H9 (cell line): ENCODE data around the gene UBE4B. TPM values are rescaled to one million over a fixed set of nuclear protein-coding genes. Genes with fewer than 3 reads are reported as not detected.

ENCODE experiments used
- DNase-seq: peaks from one replicate; pipeline ENCODE4 v3.0.0-alpha.2; 2017
- H2AFZ ChIP-seq: one replicate; pipeline ENCODE4 v1.6.1; 2013; ENCODE audit warnings: mild to moderate bottlenecking, low read length, control low read depth, moderate library complexity
- H2AK5ac ChIP-seq: 2 replicates; pipeline ENCODE4 v1.6.1; 2013; ENCODE audit warnings: low read length, control low read depth, mixed read lengths; ENCODE audit not compliant: insufficient read length
- H2BK120ac ChIP-seq: one replicate; pipeline ENCODE4 v1.6.1; 2013; ENCODE audit warnings: low read depth, mild to moderate bottlenecking, low read length, control low read depth, inconsistent platforms; ENCODE audit not compliant: poor library complexity, severe bottlenecking
- H2BK12ac ChIP-seq: 2 replicates; pipeline ENCODE4 v1.6.1; 2013; ENCODE audit warnings: low read length, control low read depth, mixed read lengths, low read depth; ENCODE audit not compliant: insufficient read length
- H2BK15ac ChIP-seq: 2 replicates; pipeline ENCODE4 v1.6.1; 2013; ENCODE audit warnings: low read depth, low read length, control low read depth
- H2BK20ac ChIP-seq: one replicate; pipeline ENCODE4 v1.6.1; 2013; ENCODE audit warnings: low read depth, mild to moderate bottlenecking, low read length, control low read depth, inconsistent platforms; ENCODE audit not compliant: poor library complexity, severe bottlenecking
- H2BK5ac ChIP-seq: 2 replicates; pipeline ENCODE4 v1.6.1; 2013; ENCODE audit warnings: low read length, control low read depth, mixed read lengths; ENCODE audit not compliant: insufficient read length
- H3K14ac ChIP-seq: 2 replicates; pipeline ENCODE4 v1.6.1; 2013; ENCODE audit warnings: low read length, control low read depth; ENCODE audit not compliant: insufficient read depth
- H3K18ac ChIP-seq: 2 replicates; pipeline ENCODE4 v1.6.1; 2013; ENCODE audit warnings: low read depth, mild to moderate bottlenecking, mixed read lengths, low read length, control low read depth; ENCODE audit not compliant: insufficient read length
- H3K23ac ChIP-seq: 2 replicates; pipeline ENCODE4 v1.6.1; 2013; ENCODE audit warnings: low read length, control low read depth, mixed read lengths, low read depth; ENCODE audit not compliant: insufficient read length
- H3K23me2 ChIP-seq: 2 replicates; pipeline ENCODE4 v1.6.1; 2013; ENCODE audit warnings: low read depth, mild to moderate bottlenecking, mixed read lengths, low read length, control low read depth; ENCODE audit not compliant: insufficient read length, poor library complexity, severe bottlenecking
- H3K27ac ChIP-seq: 2 replicates; pipeline ENCODE4 v1.5.1; 2013; ENCODE audit warnings: low read length, control low read depth, mixed read lengths, low read depth; ENCODE audit not compliant: insufficient read length
- H3K27me3 ChIP-seq: 2 replicates; pipeline ENCODE4 v1.6.1; 2013; ENCODE audit warnings: low read length, control low read depth, inconsistent platforms; ENCODE audit not compliant: insufficient read depth
- H3K4ac ChIP-seq: 2 replicates; pipeline ENCODE4 v1.6.1; 2013; ENCODE audit warnings: low read depth, mild to moderate bottlenecking, control low read depth, inconsistent platforms, low read length, moderate library complexity
- H3K4me1 ChIP-seq: 2 replicates; pipeline ENCODE4 v1.6.1; 2013; ENCODE audit warnings: low read length, control low read depth, inconsistent platforms; ENCODE audit not compliant: insufficient read depth
- H3K4me2 ChIP-seq: 2 replicates; pipeline ENCODE4 v1.6.1; 2013; ENCODE audit warnings: low read length, control low read depth, mixed read lengths; ENCODE audit not compliant: insufficient read length, insufficient read depth
- H3K56ac ChIP-seq: 2 replicates; pipeline ENCODE4 v1.6.1; 2013; ENCODE audit warnings: low read depth, mild to moderate bottlenecking, mixed read lengths, low read length, control low read depth; ENCODE audit not compliant: insufficient read length
- H3K79me1 ChIP-seq: 2 replicates; pipeline ENCODE4 v1.6.1; 2013; ENCODE audit warnings: low read depth, mild to moderate bottlenecking, moderate library complexity, low read length, control low read depth, inconsistent platforms; ENCODE audit not compliant: insufficient read depth, poor library complexity, severe bottlenecking
- H3K79me2 ChIP-seq: 2 replicates; pipeline ENCODE4 v1.6.1; 2013; ENCODE audit warnings: low read length, control low read depth, inconsistent platforms; ENCODE audit not compliant: insufficient read depth
- H3K9ac ChIP-seq: 2 replicates; pipeline ENCODE4 v1.6.1; 2013; ENCODE audit warnings: low read length, control low read depth, mixed read lengths; ENCODE audit not compliant: insufficient read length; ENCODE audit errors: extremely low read depth
- H3K9me3 ChIP-seq: one replicate; pipeline ENCODE4 v1.6.1; 2013; ENCODE audit warnings: low read depth, low read length, inconsistent platforms; ENCODE audit not compliant: control insufficient read depth
- H3T11ph ChIP-seq: one replicate; pipeline ENCODE4 v1.6.1; 2013; ENCODE audit warnings: mild to moderate bottlenecking, low read length, control low read depth, inconsistent platforms
- H4K20me1 ChIP-seq: one replicate; pipeline ENCODE4 v1.6.1; 2013; ENCODE audit not compliant: control insufficient read depth, insufficient read length, insufficient read depth
- H4K5ac ChIP-seq: 2 replicates; pipeline ENCODE4 v1.6.1; 2013; ENCODE audit warnings: low read depth, mild to moderate bottlenecking, mixed read lengths, low read length, control low read depth; ENCODE audit not compliant: insufficient read length
- H4K8ac ChIP-seq: replicated peaks from 2 replicates; pipeline ENCODE4 v1.6.1; 2013; ENCODE audit warnings: low read length, control low read depth, mixed read lengths, low read depth; ENCODE audit not compliant: insufficient read length
- H4K91ac ChIP-seq: 2 replicates; pipeline ENCODE4 v1.6.1; 2013; ENCODE audit warnings: low read depth, mild to moderate bottlenecking, moderate library complexity, mixed read lengths, low read length, control low read depth; ENCODE audit not compliant: insufficient read length
- H3K27ac Mint-ChIP-seq, 3 experiments: 2 replicates in 2 of 3; 3 replicates in 1 of 3; pipeline ENCODE4 v1.8.0; 2020 to 2021; ENCODE audit warnings: mixed read lengths in 3 of 3, mild to moderate bottlenecking in 1 of 3, moderate library complexity in 1 of 3
- H3K27me3 Mint-ChIP-seq: 2 replicates; pipeline ENCODE4 v1.8.0; 2021; ENCODE audit warnings: low read depth, mild to moderate bottlenecking, moderate library complexity, mixed read lengths
- H3K36me3 Mint-ChIP-seq, 3 experiments: 2 replicates in 2 of 3; 3 replicates in 1 of 3; pipeline ENCODE4 v1.8.0; 2020 to 2021; ENCODE audit warnings: low read depth in 3 of 3, mixed read lengths in 3 of 3; ENCODE audit not compliant: insufficient read depth in 1 of 3
- H3K4me1 Mint-ChIP-seq, 2 experiments: 2 replicates each; pipeline ENCODE4 v1.8.0; 2020; ENCODE audit warnings: mixed read lengths in 2 of 2
- H3K4me3 Mint-ChIP-seq, 2 experiments: 2 replicates in 1 of 2; 3 replicates in 1 of 2; pipeline ENCODE4 v1.8.0; 2020 to 2021; ENCODE audit warnings: mild to moderate bottlenecking in 2 of 2, mixed read lengths in 2 of 2, moderate library complexity in 1 of 2
- H3K9me3 Mint-ChIP-seq, 2 experiments: 2 replicates in 1 of 2; 3 replicates in 1 of 2; pipeline ENCODE4 v1.8.0; 2020; ENCODE audit warnings: mild to moderate bottlenecking in 2 of 2, mixed read lengths in 2 of 2, moderate library complexity in 1 of 2
- WGBS: extraction: QIAGEN DNeasy Blood & Tissue Kit; methylation state at CpG from one replicate; pipeline ENCODE4 v1.1.7; 2013; ENCODE audit warnings: missing lambda C conversion rate, low lambda C conversion rate, mixed read lengths; ENCODE audit not compliant: insufficient read length; ENCODE audit errors: extremely low coverage; 5-methylcytosine and 5-hydroxymethylcytosine counted together
- total RNA-seq: library from RNA; stranded (reverse); gene quantifications from 2 replicates; pipeline ENCODE4 v1.2.1, GENCODE V29; 2021
- TF ChIP-seq, protein P1 (sequence below): fragments of 200-600 bp; sonication (generic); conservative IDR thresholded peaks from 3 replicates; pipeline ENCODE4 v1.8.0; 2021; ENCODE audit warnings: antibody characterized with exemption, mild to moderate bottlenecking

Gene UBE4B
- total RNA-seq, 1 experiment from 2014 or later: 67.6 TPM

DNA sequence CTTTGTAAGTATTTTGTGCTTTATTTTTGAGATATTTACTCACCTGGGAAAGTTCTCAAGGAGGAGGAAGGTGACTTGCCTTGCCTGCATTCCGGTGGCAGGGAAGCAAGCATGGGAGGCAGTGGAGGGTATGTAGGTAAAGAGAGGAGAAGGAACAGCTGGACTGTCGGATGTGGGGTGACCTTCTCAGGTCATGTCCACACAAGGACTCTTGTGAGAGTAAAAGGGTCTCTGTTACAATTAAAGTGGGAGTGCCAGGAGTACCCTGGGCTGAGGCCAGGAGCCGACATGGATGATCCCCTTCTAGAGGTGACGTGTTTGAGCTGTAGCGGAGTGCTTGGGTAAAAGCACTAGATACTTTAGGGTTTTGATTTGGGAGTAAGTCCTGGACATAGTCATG is 25.0 kb downstream of the UBE4B start:
- Histone ChIP-seq H3K9ac (no peak overlapping the region), H4K5ac (no peak overlapping the region), H3K4me1 (no peaks in the 10 kb centered on the region), H2BK15ac (no peak overlapping the region), H3K18ac (no peak overlapping the region), H2BK12ac (no peak overlapping the region), H3T11ph (no peak overlapping the region), H3K14ac (no peak overlapping the region), H4K20me1 (no peaks in the 10 kb centered on the region), H3K79me2 (no peaks in the 10 kb centered on the region; the same call in 1 of the 2 replicates), H3K4ac (no peak overlapping the region), H2AK5ac (no peak overlapping the region), H3K4me2 (no peak overlapping the region), H4K8ac (no peak overlapping the region), H3K27me3 (no peaks in the 10 kb centered on the region), H3K56ac (no peak overlapping the region), H3K23ac (no peak overlapping the region), H4K91ac (no peak overlapping the region), H3K27ac (no peak overlapping the region), H2BK5ac (no peak overlapping the region), H3K23me2 (no peaks in the 10 kb centered on the region), H3K79me1 (no peaks in the 10 kb centered on the region), H2AFZ (no peak overlapping the region), H2BK20ac (no peak overlapping the region), H2BK120ac (no peak overlapping the region), H3K9me3 (no peaks in the 10 kb centered on the region)
- no CpG with 5 or more reads among the region's 5 CpGs for WGBS
- DNase-seq: no peak
- peaks cover 1 to 10% (median 7%) of the 10 kb centered on the region in 3 experiments; a peak in 3 of 7 replicates for H3K36me3 Mint-ChIP-seq
- peak overlapping the region; percentile 52 to 73 (median 57); a peak in 5 of 7 replicates for H3K27ac Mint-ChIP-seq
- TF ChIP-seq, protein P1, sequence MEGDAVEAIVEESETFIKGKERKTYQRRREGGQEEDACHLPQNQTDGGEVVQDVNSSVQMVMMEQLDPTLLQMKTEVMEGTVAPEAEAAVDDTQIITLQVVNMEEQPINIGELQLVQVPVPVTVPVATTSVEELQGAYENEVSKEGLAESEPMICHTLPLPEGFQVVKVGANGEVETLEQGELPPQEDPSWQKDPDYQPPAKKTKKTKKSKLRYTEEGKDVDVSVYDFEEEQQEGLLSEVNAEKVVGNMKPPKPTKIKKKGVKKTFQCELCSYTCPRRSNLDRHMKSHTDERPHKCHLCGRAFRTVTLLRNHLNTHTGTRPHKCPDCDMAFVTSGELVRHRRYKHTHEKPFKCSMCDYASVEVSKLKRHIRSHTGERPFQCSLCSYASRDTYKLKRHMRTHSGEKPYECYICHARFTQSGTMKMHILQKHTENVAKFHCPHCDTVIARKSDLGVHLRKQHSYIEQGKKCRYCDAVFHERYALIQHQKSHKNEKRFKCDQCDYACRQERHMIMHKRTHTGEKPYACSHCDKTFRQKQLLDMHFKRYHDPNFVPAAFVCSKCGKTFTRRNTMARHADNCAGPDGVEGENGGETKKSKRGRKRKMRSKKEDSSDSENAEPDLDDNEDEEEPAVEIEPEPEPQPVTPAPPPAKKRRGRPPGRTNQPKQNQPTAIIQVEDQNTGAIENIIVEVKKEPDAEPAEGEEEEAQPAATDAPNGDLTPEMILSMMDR: no peak
- no peaks in the 10 kb centered on the region for H3K9me3 Mint-ChIP-seq
- no peaks in the 10 kb centered on the region for H3K27me3 Mint-ChIP-seq
- H3K4me1 Mint-ChIP-seq: peaks cover 12 to 17% of the 10 kb centered on the region in 2 experiments
- H3K4me3 Mint-ChIP-seq: no peak overlapping the region
